Dermis blood vessel endothelial cell (primary cell): ENCODE results near the gene BRINP3. TPM values are rescaled to one million over a fixed set of nuclear protein-coding genes. Genes with fewer than 3 reads are reported as not detected.

Source experiments
- DNase-seq: peaks from one replicate; pipeline ENCODE4 v3.0.0; 2010
- total RNA-seq: library from RNA; depleted of rRNA; stranded (reverse); fragments of >200 nt; gene quantifications from 2 replicates; pipeline ENCODE4 v1.2.3, GENCODE V29; 2014

The BRINP3 gene
- total RNA-seq, 1 donor from 2014 or later = not detected

- DNase-seq = no peak
Observed at GRCh38 chr1:190312763-190313162, 164.9 kb downstream of the BRINP3 start.

GRCh38 chr1:190303501-190303900 lies 174.2 kb downstream of the BRINP3 start:
- DNase-seq = no peak

- no peak for DNase-seq
Observed at GRCh38 chr1:190296453-190296852, 181.2 kb downstream of the BRINP3 start.

- DNase-seq = no peak
Observed at GRCh38 chr1:190289897-190290296, 187.8 kb downstream of the BRINP3 start.

- no peak for DNase-seq
Observed at GRCh38 chr1:190286111-190286510, 191.6 kb downstream of the BRINP3 start.

- DNase-seq = no peak
Observed at GRCh38 chr1:190277107-190277506, 200.6 kb downstream of the BRINP3 start.

GRCh38 chr1:190274721-190275120 lies 202.9 kb downstream of the BRINP3 start:
- no peak for DNase-seq

GRCh38 chr1:190273161-190273560 lies 204.5 kb downstream of the BRINP3 start:
- no peak for DNase-seq

GRCh38 chr1:190262538-190262937 lies 215.1 kb downstream of the BRINP3 start:
- no peak for DNase-seq

- DNase-seq = no peak
Observed at GRCh38 chr1:190259424-190259823, 218.2 kb downstream of the BRINP3 start.

- no peak for DNase-seq
Observed at GRCh38 chr1:190258003-190258402, 219.7 kb downstream of the BRINP3 start.

- no peak for DNase-seq
Observed at GRCh38 chr1:190252046-190252445, 225.6 kb downstream of the BRINP3 start.

- DNase-seq = no peak
Observed at GRCh38 chr1:190250368-190250767, 227.3 kb downstream of the BRINP3 start.

- no peak for DNase-seq
Observed at GRCh38 chr1:190244406-190244805, 233.3 kb downstream of the BRINP3 start.

GRCh38 chr1:190243056-190243455 lies 234.6 kb downstream of the BRINP3 start:
- no peak for DNase-seq

- DNase-seq = no peak
Observed at GRCh38 chr1:190226006-190226405, 251.7 kb downstream of the BRINP3 start.

GRCh38 chr1:190212450-190212849 lies 265.2 kb downstream of the BRINP3 start:
- DNase-seq = no peak

- DNase-seq = no peak
Observed at GRCh38 chr1:190207733-190208132, 269.9 kb downstream of the BRINP3 start.

- DNase-seq = no peak
Observed at GRCh38 chr1:190205713-190206112, 272.0 kb downstream of the BRINP3 start.

GRCh38 chr1:190196020-190196419 lies 281.6 kb downstream of the BRINP3 start:
- no peak for DNase-seq

GRCh38 chr1:190193508-190194115 lies 284.1 kb downstream of the BRINP3 start:
- DNase-seq = no peak

GRCh38 chr1:190192627-190193026 lies 285.0 kb downstream of the BRINP3 start:
- DNase-seq = no peak

- no peak for DNase-seq
Observed at GRCh38 chr1:190183588-190183987, 294.1 kb downstream of the BRINP3 start.

- DNase-seq = no peak
Observed at GRCh38 chr1:190179817-190180216, 297.8 kb downstream of the BRINP3 start.

- DNase-seq = no peak
Observed at GRCh38 chr1:190178827-190179226, 298.8 kb downstream of the BRINP3 start.
